DMS114 treated with DMSO at 0.1 percent for 48 hours (cell line): ENCODE measurements around the gene VWF.

Experiments used
- DNase-seq: peaks from one replicate; lab custom pipeline; 2025; ENCODE audit not compliant: unreplicated experiment; lab: John Stamatoyannopoulos, UW

VWF gene

DNA sequence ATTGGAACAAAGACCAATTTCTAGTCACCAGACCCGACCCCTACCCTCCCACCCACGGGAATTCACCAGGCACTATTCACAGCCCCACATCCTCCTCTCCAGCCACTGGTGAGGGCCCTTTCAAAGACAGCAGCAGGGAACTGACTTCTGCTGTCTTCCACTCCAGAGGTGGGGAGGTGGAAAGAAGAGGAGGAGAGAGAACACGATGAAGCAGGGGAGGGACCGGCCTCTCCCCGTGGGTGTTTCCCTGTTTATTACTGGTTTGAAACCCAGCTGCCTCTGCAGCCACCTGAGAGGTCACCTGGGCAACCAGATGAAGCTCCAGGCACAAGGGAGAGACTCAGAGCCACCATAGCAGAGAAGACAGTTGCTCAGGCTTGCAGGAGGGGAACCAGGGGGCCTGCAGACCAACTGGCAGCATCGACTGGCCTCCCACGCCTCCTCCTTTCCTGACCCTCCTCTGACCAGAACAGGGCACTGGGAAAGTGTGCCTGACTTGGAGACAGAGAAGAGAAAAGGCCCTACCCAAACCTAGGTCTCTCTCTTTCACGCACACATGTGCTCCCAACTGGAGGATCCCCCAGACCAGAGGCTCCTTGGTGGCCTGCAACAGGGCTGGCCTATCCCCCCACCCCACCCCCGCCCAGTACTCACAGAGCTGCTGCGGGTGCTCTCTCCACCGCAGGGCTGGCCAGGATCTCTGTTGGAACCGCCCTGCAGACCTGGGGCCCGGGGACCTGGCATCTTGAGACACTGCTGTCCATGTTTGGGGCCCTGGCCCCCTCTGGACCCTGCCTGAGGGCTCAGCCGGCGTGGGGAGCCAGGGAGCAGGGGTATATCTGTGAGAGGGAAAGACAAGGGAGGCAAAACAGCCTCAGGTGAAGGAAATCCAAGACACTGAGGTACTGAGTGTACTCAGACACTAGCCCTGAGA, 202.2 kb downstream of the VWF start:
- DNase-seq: no peak

DNA sequence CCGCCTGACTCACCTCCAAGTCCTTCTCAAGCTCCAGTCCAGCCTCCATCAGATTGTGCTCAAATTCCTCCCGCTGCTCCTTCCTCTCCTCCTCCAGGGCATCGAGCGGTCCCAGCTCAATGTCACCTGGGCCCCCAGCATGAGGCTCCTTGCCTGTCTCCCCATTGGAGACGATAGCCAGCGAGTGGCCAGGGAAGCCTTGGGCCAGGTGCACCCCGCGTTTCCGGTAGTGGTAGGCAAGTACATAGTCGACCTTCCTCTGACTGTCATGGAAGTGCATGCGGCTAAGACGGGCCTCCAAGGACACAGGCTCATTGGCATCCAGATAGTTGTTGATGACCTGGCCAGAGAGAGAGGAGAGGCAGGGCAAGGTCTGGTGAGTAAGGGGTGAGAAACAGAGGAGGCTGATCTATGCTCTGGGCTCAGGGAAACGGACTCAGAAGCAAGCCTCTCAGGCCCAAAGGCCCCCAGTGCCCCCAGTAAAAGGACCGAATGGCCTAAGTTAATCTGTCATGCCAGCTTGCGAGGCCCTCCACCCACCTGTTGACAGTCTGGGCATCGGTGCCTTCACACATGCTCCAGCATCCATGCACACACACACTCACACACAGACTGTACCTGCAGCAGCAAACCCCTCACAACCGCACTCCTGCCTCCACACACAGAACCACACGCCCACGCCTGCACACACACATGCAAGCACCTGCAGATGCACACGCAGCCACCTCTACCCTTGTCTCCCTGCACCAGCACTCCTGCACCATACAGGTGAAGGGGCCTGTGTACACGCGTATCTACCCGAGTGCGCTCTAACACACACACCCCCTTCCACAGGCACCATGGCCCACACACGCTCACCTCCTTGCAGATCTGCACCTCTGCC, 203.2 kb downstream of the VWF start:
- DNase-seq: no peak

DNA sequence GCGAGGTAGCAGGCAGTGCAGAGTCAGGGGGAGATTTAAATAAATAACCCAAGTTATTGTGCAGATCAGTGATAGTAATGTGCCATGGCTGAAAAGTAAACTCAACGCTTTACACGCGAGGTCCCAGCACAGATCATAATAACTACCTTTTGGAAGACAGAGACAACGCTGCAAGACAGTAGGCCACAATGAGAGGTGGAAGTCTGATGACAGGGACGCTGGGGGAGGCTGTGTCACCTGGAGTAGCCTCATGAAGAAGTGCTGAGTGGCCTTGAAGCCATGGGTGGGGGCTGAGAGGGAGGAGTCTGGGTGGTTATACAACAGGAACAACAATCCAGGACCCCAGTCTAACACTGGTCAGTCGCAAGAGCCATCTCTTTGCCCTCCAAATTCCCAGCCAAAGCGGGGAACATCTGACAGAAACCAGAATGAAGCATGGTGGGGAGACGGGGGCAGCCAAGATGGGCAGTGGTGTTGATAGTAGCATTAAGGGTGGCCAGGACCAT, 207.6 kb downstream of the VWF start:
- DNase-seq: no peak

DNA sequence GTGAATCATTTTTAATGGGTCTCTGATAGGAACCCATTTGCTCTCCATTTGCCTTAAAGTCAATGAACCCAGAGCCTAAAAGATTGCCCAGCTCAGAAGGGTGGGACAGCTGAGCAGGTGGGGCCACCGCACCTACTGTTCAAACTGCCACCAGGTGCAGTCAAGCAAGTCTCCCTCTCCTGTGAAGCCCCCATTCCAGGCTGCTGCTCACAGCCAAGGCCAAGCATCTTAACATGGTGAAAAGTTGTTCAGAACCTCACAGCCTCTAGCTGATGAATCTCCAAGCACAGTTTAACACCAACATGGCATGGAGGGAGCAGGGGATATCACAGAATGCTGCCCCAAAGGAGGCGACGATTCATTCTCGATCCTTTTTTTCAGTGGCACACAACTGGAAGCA, 209.0 kb downstream of the VWF start:
- DNase-seq: no peak

DNA sequence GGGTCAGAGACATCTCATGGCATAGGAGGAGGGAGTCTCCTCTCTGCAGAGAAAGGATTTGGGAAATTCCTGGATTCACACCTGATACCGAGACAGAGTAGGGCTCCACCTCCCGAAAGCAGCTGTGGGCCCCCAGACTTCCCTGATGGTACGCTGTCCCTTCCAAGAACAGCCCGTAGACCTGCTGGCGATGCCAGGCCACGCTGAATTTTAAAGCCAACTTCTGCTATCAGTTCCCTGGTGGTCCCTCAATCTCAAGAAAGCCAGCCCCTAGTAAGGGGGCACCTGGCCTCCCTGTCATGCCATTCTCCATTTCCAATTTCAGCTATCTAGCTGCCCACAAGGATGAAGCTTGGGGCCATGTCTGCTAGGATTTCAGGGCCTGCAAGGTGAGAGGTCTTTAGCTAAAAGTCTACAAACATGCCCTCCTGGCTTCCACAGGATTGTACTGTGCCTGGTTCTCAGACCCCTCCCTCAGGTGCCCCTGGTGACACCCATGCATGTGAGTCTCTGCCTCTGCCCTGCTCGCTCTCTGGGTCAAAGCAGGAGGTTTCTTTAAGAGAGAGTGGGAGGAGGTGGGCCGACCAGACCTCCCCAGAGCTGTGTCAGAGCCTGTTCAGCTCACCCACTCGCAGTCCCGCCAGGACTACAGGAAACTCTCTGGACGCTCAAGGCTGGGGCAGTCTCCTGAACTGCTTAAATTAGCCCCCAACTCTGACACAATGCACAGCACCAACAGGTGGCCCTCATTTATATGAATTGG, 209.9 kb downstream of the VWF start:
- no peak for DNase-seq

DNA sequence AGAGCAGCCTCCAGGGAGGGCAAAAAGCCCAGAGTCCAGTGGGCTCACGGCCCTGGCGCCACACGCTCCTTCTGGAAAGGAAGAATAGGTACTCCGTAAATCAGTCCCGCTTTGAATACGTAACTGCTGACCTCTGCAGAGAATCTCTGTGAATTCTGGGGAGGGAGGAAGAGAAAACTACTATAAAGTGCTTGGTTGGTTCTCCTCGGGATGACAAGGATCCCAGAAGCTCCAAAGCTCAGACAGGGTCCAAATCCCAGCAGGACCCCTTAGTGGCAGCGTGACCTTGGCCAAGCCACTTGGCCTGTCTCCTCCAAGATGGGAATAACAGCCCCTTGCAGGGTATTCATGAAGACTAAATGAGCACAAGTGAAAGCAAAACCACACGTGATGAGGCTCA, 211.1 kb downstream of the VWF start:
- no peak for DNase-seq

DNA sequence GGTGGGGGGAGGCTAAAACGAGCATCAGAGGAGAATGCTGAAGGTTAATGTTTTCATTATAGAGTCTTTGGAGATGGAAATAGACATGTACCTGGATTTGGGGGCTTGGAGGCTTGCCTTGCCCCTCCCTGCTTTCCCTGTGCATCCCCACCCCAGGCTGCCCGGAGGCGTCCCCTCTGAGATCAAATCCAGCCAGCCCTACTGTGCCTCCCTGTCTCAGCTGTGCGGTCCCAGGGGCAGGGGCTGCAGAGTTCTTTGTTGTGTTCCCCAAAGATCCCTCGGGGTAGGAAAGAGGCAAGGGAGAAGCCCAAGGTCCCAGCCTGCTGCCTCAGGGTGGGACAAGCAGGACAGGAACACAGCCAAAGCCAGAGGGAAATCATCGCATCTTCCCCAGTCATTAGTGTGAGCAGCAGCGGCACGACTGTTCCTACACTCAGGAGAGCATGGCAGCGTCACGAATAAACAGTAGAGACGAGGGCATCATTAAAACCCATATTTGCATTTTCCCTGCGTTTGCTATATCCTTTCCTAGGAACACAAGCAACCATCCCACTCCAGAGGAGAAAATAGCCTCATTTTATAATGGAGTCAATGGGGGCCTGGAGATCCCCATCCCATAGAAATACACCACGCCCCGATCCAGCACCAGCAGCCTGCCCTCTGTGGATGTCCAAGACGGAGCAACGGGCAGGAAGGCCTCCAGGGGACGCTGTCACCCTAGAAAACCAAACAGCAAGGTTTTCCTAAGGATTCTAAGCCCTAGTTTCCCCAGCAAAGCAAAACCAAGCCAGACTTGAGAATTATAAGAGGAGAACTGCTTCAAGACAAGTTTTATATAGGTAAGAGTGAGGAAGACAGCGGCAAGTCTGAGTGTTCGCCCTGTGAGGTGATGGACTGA, 211.8 kb downstream of the VWF start:
- no peak for DNase-seq

DNA sequence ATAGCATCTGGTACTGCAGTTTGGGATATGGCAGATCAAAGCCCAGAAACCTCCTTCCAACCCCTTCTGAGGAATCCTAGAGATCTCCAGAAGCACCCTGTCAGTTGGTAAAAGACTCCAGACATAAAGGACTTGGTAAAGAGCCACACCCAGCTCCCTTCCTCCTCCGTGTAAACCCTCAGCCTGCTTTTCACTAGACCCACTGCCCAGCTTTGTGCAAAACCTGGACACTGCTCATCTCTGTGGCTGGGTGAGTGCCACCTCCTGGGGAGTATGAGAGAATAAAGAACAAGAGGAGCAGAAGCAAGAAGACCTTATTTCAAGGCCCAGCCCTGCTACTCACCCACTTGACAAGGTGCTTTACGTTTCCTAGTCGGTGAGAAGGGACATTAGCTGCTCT, 212.5 kb downstream of the VWF start:
- no peak for DNase-seq

DNA sequence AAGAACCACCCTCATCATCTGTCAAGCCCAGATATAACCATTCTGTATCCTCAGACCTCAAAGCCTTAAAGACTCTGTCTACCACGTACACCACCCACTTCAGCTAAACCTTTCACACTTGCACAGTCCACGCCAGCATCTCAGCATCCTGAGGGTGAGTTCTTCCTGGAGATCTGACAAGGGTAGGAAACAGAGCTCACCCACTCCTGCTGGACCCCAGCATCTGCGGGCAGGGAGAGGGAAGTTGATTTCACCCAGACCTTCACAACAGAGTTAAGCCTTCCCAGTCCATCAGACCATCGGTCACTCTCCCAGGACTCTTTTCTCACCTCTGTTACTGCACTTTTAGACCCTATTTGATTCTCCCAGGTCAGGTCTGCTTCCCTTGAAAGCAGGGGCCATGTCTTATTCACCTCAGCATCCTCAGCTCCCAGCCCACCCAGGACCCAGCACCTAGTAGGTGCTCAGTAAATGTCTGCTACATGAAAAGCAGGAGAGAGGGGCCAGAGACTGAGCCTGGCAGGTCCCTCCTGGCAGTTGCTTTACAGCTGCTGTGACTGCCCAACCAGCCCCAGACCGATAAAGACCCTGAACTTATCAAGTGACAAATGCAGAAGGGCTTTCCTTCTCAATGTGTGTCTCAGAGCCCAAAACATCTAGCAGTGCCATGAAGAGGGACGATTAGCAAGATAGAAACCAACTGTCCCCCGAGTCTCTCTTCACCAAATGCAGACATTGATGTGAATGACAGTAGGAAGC, 213.5 kb downstream of the VWF start:
- no peak for DNase-seq

DNA sequence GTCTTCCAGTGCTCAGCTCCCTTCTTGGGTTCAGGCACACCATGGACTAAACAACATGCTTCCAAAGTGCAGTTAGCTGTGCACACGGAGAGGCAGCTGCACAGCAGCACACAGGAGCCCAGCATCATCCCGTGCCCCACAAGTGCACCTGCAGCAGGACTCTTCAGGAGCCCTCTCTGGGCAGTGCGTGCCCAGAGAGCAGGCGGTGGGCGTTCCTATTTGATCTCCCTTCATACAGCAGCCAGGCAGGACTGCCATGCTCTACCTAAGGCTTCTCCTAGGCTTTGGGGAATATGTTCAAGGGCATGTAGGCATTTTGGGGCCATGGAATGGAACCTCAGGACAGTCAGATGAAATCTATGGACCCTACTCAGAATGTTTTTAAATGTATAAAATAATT, 214.9 kb downstream of the VWF start:
- DNase-seq: no peak

DNA sequence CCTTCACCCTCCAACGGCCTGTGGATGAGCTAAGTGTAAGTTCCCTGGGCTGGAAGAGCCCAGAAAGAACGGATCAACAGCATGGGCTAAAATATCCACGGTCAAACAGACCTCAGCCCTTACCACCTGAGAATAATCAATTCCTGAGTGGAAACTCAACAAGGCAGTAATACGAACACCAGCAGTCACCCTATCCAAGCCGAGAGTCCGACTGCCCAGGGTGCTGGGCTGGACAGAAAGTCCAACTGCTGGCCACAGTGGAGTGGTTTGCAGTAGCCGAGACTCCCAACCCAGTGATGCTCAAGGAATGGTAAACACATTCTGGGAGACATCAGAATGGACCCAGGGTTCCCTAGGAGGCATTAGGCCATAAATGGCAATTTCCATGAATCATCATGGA, 216.2 kb downstream of the VWF start:
- DNase-seq: no peak

DNA sequence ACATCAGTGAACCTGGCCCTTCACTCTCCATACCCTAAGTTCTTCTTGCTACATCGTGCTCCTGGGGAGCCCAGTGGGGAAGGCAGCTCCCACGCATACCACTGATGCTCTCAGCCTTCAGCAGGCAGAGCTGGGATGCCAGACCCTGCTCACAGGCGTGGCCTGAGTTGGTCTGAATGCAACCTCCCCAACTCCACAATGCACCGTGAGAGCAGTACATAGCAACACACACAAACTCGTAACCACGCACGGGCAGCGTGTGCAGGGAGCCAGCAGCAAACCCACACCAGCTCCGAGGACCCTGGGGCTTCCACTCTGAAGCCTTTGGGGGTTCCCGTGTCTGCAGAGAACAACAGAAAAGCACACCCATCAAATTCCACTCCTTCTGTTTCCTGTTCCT, 216.7 kb downstream of the VWF start:
- DNase-seq: no peak

DNA sequence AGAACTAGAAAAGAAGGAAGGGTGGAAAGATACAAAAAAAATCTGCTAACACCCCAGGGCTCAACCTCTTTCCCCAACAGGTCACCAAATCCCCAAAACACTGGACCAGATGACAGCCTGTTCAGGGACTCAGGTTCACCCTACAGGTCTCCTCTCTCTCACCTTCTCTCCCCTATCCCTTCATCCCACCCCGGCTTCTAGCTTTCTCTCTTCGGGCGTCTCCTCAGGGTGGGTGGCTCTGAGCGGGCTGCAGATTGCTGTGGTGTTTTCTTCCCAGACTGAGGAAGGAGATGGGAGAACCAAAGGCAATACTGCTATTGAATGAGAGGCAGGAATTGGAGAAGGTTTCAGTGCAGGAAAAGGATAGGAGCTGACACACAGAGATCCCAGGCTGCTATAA, 218.7 kb downstream of the VWF start:
- DNase-seq: no peak

DNA sequence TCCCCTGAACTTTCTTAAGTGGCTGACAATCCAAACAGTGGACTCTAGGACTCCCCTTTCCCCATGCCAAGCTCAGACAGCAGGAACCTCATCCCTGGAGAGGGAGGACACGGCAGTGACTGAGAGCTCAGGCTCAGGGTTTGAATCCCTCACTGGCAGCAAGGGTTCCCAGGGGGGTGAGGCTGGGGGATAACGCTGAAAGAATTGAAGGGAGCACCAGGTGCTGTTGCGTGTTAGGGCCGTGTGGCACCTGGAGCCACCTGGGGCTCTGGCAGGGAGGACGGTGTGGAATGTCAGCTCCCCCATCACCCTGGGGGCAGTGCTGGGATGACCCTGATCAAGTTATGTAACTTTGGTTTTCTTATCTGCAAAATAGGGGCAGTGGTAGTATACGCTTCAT, 219.5 kb downstream of the VWF start:
- no peak for DNase-seq

DNA sequence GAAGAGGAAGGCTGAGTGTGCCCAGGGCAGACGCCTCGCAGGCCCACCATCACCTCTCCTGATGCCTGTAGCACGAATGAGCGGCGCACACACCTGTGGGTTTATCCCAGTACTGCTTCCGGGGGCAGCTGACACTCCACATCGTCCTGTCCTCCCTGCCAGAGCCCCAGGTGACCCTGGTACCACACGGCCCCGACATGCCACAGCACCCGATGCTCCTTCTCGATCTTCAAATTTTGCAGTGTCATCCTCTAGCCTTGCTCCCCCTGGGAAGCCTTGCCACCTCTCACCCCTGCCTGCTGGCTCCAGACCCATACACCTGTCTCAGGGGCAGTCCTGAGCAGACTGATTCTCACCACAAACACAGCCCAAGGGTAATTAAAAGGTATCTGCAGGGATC, 220.0 kb downstream of the VWF start:
- no peak for DNase-seq

DNA sequence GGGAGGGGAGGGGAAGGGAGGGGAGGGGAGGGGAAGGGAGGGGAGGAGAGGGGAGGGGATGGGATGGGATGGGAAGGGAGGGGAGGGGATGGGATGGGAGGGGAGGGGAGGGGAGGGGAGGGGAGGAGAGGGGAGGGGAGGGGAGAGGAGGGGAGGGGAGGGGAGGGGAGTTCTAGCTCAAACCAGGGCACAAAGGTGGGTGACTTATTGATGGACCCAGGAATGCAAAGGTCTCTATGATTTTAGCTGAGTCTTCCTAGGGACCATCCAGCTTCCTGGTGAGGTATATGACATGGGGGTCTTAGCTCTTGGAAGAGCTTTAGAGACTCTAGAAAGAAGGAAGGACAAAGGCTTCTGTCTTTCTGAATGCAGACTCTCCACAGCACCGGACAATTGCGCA, 221.7 kb downstream of the VWF start:
- DNase-seq: no peak

DNA sequence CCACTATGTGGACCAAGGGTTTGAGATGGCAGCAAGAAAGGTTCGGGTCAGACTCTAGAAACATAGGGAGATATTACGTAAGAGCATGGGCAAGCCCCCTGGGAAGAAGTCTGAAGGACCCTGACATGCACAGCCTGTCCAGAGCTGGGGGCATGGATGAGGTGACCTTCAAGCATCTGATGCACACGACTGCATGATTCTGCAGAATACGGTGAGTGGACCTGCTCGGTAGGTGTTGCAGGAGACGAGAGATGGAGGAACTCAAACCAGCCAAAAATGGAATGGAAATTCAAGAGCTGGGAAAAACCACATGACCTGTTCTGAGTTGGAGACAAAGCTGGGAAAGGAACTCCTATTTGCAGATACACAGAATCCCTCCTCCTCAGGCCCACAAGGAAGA, 223.1 kb downstream of the VWF start:
- no peak for DNase-seq

DNA sequence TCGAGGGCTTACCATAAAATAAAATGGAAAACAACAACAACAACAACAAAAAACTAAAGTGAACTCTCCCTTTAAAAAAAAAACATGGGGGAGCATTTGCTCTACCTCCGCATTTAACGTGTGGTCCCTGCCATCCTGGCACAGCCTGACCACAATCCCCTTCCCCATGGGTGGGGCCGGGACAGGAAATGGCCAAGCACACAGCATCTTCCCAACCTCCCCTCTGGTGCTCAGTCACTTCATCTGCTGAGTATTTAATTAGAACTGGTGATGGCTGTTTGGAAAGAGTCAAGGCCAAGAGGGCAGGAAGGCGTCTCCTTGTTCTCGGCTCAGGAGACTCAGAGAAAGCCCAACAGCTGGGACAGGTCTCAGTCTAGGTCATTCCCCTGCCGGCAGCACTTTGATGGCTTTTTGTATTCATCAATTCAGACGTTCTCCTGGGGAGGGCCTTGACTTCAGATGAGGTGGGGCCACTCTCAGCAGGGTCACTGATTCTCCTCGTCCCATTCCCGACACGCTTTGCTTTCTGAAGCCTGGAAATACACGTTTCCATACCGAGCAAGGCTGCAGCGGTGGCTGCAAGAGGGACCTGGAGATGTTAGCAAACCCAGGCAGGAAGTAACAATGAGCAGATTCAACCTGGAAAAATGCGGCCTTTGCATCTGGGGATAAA, 223.8 kb downstream of the VWF start:
- DNase-seq: no peak

DNA sequence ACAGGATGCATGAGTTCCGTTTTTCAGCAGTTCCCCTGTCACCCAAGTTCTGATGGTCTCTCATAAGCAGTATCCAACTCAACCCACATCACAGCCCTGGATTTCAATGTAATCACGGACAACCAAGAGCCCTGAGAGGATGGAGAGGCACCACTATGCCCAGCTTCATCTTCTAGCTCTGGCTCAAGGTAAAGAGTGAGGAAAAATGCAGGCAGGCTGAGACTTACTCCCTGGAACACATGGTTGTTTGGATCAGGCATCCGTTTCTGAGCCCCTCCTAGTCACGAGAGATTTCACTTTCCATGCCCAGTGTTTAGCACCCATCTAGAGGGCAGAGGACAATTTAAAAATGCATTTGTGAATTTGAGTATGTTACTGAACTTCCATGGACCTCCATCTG, 224.4 kb downstream of the VWF start:
- DNase-seq: no peak
